PC-9 (cell line): ENCODE measurements around the gene CHRNG.

Source experiments
- CTCF ChIP-seq: fragments of 200-600 bp; sonication (generic); conservative IDR thresholded peaks from 2 replicates; pipeline ENCODE4 v1.6.1; 2017; ENCODE audit warnings: mixed run types, antibody characterized with exemption, mild to moderate bottlenecking, moderate library complexity
- EZH2 ChIP-seq: fragments of 200-600 bp; sonication (generic); IDR thresholded peaks from 2 replicates; pipeline ENCODE4 v1.8.0; 2017; ENCODE audit warnings: antibody characterized with exemption, low read depth

- no peak for TF ChIP-seq CTCF
- no peak for TF ChIP-seq EZH2
Measured at GRCh38 chr2:232571026-232571474, 31.6 kb downstream of the CHRNG start.
